Measurements from ENCODE around the gene CD19.

- TF ChIP-seq EP300 (IDR thresholded peaks at IDR 0.05; ENCODE audit: borderline replicate concordance in 1 of 2, control insufficient read depth in 1 of 2, low read depth in 2 of 2, low read length in 2 of 2) (no peak), CTCF (IDR thresholded peaks at IDR 0.05 in 2 of 3, conservative IDR thresholded peaks at IDR 0.05 in 1 of 3; ENCODE audit: control insufficient read depth in 2 of 3, extremely low read depth in 1 of 3, insufficient read depth in 1 of 3, low read depth in 3 of 3, low read length in 3 of 3) (no peak), SRF (IDR thresholded peaks at IDR 0.05; ENCODE audit: low read depth in 2 of 2, low read length in 2 of 2) (no peak), POLR2AphosphoS2 (IDR thresholded peaks at IDR 0.05; ENCODE audit: low read depth, low read length) (no peak), ZNF592 (IDR thresholded peaks at IDR 0.05) (no peak), EED (IDR thresholded peaks at IDR 0.05; ENCODE audit: low read depth) (no peak), RAD51 (IDR thresholded peaks at IDR 0.05) (no peak)
Observed at GRCh38 chr16:28986046-28986445, 54.3 kb downstream of the CD19 start.

All from GM12878 (cell line).